H1 (cell line): ENCODE data around the gene GPATCH2L. TPM values are rescaled to one million over a fixed set of nuclear protein-coding genes. Genes with fewer than 3 reads are reported as not detected.

ENCODE experiments used
- ATF2 ChIP-seq: IDR thresholded peaks from 2 replicates; pipeline ENCODE4 v1.6.1; 2012; ENCODE audit warnings: low read length, inconsistent platforms
- EGR1 ChIP-seq: IDR thresholded peaks from 2 replicates; pipeline ENCODE4 v1.6.1; 2011; ENCODE audit warnings: low read depth, low read length, borderline replicate concordance
- NANOG ChIP-seq: IDR thresholded peaks from 2 replicates; pipeline ENCODE4 v1.6.1; 2011; ENCODE audit warnings: low read length, low read depth, mild to moderate bottlenecking, inconsistent platforms; ENCODE audit not compliant: insufficient read depth, poor library complexity, severe bottlenecking
- RXRA ChIP-seq: IDR thresholded peaks from 2 replicates; pipeline ENCODE4 v1.6.1; 2011; ENCODE audit warnings: low read depth, mild to moderate bottlenecking, low read length, moderate library complexity; ENCODE audit not compliant: insufficient read depth
- polyA plus RNA-seq, 7 experiments: library from polyadenylated mRNA; depleted of rRNA in 3 of 7; stranded (reverse) in 5 of 7; unstranded in 2 of 7; fragments of >200 nt in 5 of 7; fragments of 200-250 nt in 2 of 7; gene quantifications; 1 replicate in 5 of 7; 2 replicates in 1 of 7; 4 replicates in 1 of 7; pipeline versions ENCODE4 v1.2.1 to v1.2.3, GENCODE V29; 2011 to 2013; ENCODE audit warnings: missing spikeins in 2 of 7, mixed read lengths in 2 of 7
- total RNA-seq: library from RNA; stranded (reverse); fragmentation: NEBNext Ultra II Directional; extraction: Animal tissue kit (Norgen Biotek cat#: 25700); gene quantifications from 2 replicates; pipeline ENCODE4 v1.2.1, GENCODE V29; 2021

GPATCH2L gene
- total and polyA plus RNA-seq, 2 of the 8 experiments (the other 6 are each of a cell fraction or from before 2014, with no cell fraction given): 26.0 to 54.9 TPM

- TF ChIP-seq ATF2: no peak
- TF ChIP-seq EGR1: no peak
- no peak for TF ChIP-seq NANOG
- TF ChIP-seq RXRA: no peak
Observed at GRCh38 chr14:76193696-76194095, 42.0 kb downstream of the GPATCH2L start (continued).
